GM19395 (cell line): ENCODE data around the gene LYPD6B.

Experiments used
- ATAC-seq: cut with Tn5 transposase; IDR thresholded peaks from one replicate; pipeline ENCODE4 v1.9.1; 2021; ENCODE audit warnings: mild to moderate bottlenecking, moderate library complexity; ENCODE audit not compliant: unreplicated experiment

Gene LYPD6B

GRCh38 chr2:149039213-149039724, 770 bp downstream of the LYPD6B start:
- no peak for ATAC-seq

GRCh38 chr2:149040451-149040850, 2.0 kb downstream of the LYPD6B start:
- ATAC-seq = no peak

- ATAC-seq = no peak
Observed at GRCh38 chr2:149041482-149041881, 3.0 kb downstream of the LYPD6B start.

- ATAC-seq = no peak
Observed at GRCh38 chr2:149042881-149043280, 4.4 kb downstream of the LYPD6B start.

GRCh38 chr2:149044500-149044899, 6.0 kb downstream of the LYPD6B start:
- ATAC-seq = no peak

- ATAC-seq = no peak
Observed at GRCh38 chr2:149047118-149047517, 8.6 kb downstream of the LYPD6B start.

- no peak for ATAC-seq
Observed at GRCh38 chr2:149049142-149049541, 10.6 kb downstream of the LYPD6B start.

GRCh38 chr2:149050188-149050587, 11.7 kb downstream of the LYPD6B start:
- ATAC-seq = peak; percentile 93

- ATAC-seq = no peak
Observed at GRCh38 chr2:149055751-149056150, 17.3 kb downstream of the LYPD6B start.

GRCh38 chr2:149056541-149057255, 18.2 kb downstream of the LYPD6B start:
- ATAC-seq = no peak

- no peak for ATAC-seq
Observed at GRCh38 chr2:149057401-149057800, 18.9 kb downstream of the LYPD6B start.

- ATAC-seq = no peak
Observed at GRCh38 chr2:149058936-149059335, 20.4 kb downstream of the LYPD6B start.

GRCh38 chr2:149059822-149060221, 21.3 kb downstream of the LYPD6B start:
- no peak for ATAC-seq

GRCh38 chr2:149061133-149061745, 22.7 kb downstream of the LYPD6B start:
- ATAC-seq = no peak

GRCh38 chr2:149062531-149062930, 24.0 kb downstream of the LYPD6B start:
- ATAC-seq = no peak

- no peak for ATAC-seq
Observed at GRCh38 chr2:149063177-149063576, 24.7 kb downstream of the LYPD6B start.

GRCh38 chr2:149064365-149064841, 25.9 kb downstream of the LYPD6B start:
- ATAC-seq = no peak

GRCh38 chr2:149064856-149065630, 26.5 kb downstream of the LYPD6B start:
- ATAC-seq = no peak

GRCh38 chr2:149068225-149068995, 29.9 kb downstream of the LYPD6B start:
- no peak for ATAC-seq

GRCh38 chr2:149068996-149069888, 30.7 kb downstream of the LYPD6B start:
- no peak for ATAC-seq
